HepG2 (cell line): ENCODE measurements around the gene ITIH3. TPM values are rescaled to one million over a fixed set of nuclear protein-coding genes. Genes with fewer than 3 reads are reported as not detected.
A peak's percentile ranks its signal among the peaks of the same experiment; 100 is the strongest.

ENCODE experiments used
- EEA1 ChIP-seq: sonication (generic); formaldehyde crosslinking; IDR thresholded peaks from 2 replicates; pipeline ENCODE4 v1.5.1; 2020; ENCODE audit warnings: mild to moderate bottlenecking, missing genetic modification reagents, borderline replicate concordance
- GABPA ChIP-seq, 2 experiments: IDR thresholded peaks; 2 replicates each; pipeline ENCODE4 v1.6.1; 2011 to 2016; ENCODE audit warnings: low read depth in 2 of 2, low read length in 1 of 2, missing biosample characterization in 1 of 2, missing genetic modification characterization in 1 of 2
- KAT7 ChIP-seq: IDR thresholded peaks from 2 replicates; pipeline ENCODE4 v1.6.1; 2018; ENCODE audit warnings: borderline replicate concordance, missing compliant biosample characterization
- LCORL ChIP-seq, 2 experiments: fragments of 450-650 bp in 1 of 2; sonication (generic) in 1 of 2; formaldehyde crosslinking in 1 of 2; IDR thresholded peaks; 2 replicates each; pipeline versions ENCODE4 v1.5.0 to v1.6.1; 2017 to 2020; ENCODE audit warnings: antibody characterized with exemption in 1 of 2, missing genetic modification reagents in 1 of 2
- MAF1 ChIP-seq: sonication (generic); formaldehyde crosslinking; IDR thresholded peaks from 2 replicates; pipeline ENCODE4 v1.5.0; 2020; ENCODE audit warnings: missing genetic modification reagents, borderline replicate concordance
- SYNCRIP ChIP-seq: fragments of 200-400 bp; formaldehyde crosslinking; IDR thresholded peaks from 2 replicates; pipeline ENCODE4 v1.6.1; 2018; ENCODE audit warnings: mild to moderate bottlenecking, low read depth, low read length; ENCODE audit not compliant: insufficient read depth
- TSC22D2 ChIP-seq: sonication (generic); formaldehyde crosslinking; IDR thresholded peaks from 2 replicates; pipeline ENCODE4 v1.5.1; 2020; ENCODE audit warnings: missing genetic modification reagents, mild to moderate bottlenecking, borderline replicate concordance
- ZMYM2 ChIP-seq: sonication (generic); formaldehyde crosslinking; IDR thresholded peaks from 2 replicates; pipeline ENCODE4 v1.8.0; 2022; ENCODE audit warnings: mild to moderate bottlenecking, missing genetic modification reagents
- ZNF263 ChIP-seq: sonication (generic); formaldehyde crosslinking; IDR thresholded peaks from 2 replicates; pipeline ENCODE4 v1.4.0; 2020; ENCODE audit warnings: missing genetic modification reagents
- ZNF652 ChIP-seq: IDR thresholded peaks from 2 replicates; pipeline ENCODE4 v1.6.1; 2016; ENCODE audit warnings: low read depth, borderline replicate concordance
- polyA plus RNA-seq, 8 experiments: library from polyadenylated mRNA; depleted of rRNA in 3 of 8; stranded (reverse) in 7 of 8; unstranded in 1 of 8; fragments of >200 nt; fragmentation: Illumina TruSeq in 4 of 8; extraction: Trizol in 4 of 8; gene quantifications; 2 replicates each; pipeline versions ENCODE4 v1.2.1 to v1.2.3, GENCODE V29; 2011 to 2016; ENCODE audit warnings: low read depth in 4 of 8, missing spikeins in 1 of 8, mixed read lengths in 1 of 8; ENCODE audit not compliant: insufficient read depth in 1 of 8
- total RNA-seq, 5 experiments: library from RNA; depleted of rRNA; stranded (reverse); fragments of >200 nt; fragmentation: Illumina TruSeq; extraction: Trizol; gene quantifications; 2 replicates each; pipeline ENCODE4 v1.2.3, GENCODE V29; 2016; ENCODE audit warnings: low read depth in 1 of 5
- TF ChIP-seq, protein P1 (sequence below): sonication (generic); formaldehyde crosslinking; IDR thresholded peaks from 2 replicates; pipeline ENCODE4 v1.4.0; 2020; ENCODE audit warnings: low read depth, mild to moderate bottlenecking, missing genetic modification reagents
- TF ChIP-seq, protein P2 (sequence below): sonication (generic); formaldehyde crosslinking; IDR thresholded peaks from 2 replicates; pipeline ENCODE4 v1.5.0; 2020; ENCODE audit warnings: mild to moderate bottlenecking, missing genetic modification reagents
- TF ChIP-seq, protein P3 (sequence below): sonication (generic); formaldehyde crosslinking; IDR thresholded peaks from 2 replicates; pipeline ENCODE4 v1.4.0; 2020; ENCODE audit warnings: missing genetic modification reagents, mild to moderate bottlenecking, borderline replicate concordance
- TF ChIP-seq, protein P4 (sequence below): sonication (generic); formaldehyde crosslinking; IDR thresholded peaks from 2 replicates; pipeline ENCODE4 v1.5.0; 2020; ENCODE audit warnings: missing genetic modification reagents, mild to moderate bottlenecking, borderline replicate concordance
- TF ChIP-seq, protein P5 (sequence below): sonication (generic); formaldehyde crosslinking; IDR thresholded peaks from 2 replicates; pipeline ENCODE4 v1.5.0; 2020; ENCODE audit warnings: missing genetic modification reagents
- TF ChIP-seq, protein P6 (sequence below): sonication (generic); formaldehyde crosslinking; IDR thresholded peaks from 2 replicates; pipeline ENCODE4 v1.4.0; 2020; ENCODE audit warnings: missing genetic modification reagents

The ITIH3 gene
- total and polyA plus RNA-seq, 2 of the 13 experiments (the other 11 are each of a cell fraction or from before 2014, with no cell fraction given), result 105 to 632 TPM

DNA sequence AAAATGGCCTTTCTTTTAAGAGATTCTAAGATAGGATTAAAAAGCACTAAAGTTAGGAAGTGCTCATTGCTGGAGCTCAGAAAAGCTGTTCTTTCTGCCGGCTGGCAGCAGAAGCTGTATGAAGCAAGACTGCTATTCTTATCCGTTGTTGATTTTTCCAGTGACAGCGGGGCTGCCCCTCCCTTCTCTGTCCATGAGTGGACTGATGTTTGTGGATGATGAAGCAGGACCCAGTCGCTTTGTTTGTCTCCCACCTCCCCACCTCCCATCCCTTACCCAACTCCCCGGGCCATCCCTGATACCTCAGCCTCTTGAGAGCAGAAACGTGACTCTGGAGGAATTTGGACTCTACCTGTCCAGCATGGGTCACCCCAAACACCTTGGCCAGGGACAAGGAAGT, 50.6 kb downstream of the ITIH3 start (continued):
- TF ChIP-seq, protein P1, sequence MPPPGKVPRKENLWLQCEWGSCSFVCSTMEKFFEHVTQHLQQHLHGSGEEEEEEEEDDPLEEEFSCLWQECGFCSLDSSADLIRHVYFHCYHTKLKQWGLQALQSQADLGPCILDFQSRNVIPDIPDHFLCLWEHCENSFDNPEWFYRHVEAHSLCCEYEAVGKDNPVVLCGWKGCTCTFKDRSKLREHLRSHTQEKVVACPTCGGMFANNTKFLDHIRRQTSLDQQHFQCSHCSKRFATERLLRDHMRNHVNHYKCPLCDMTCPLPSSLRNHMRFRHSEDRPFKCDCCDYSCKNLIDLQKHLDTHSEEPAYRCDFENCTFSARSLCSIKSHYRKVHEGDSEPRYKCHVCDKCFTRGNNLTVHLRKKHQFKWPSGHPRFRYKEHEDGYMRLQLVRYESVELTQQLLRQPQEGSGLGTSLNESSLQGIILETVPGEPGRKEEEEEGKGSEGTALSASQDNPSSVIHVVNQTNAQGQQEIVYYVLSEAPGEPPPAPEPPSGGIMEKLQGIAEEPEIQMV (CRISPR knock-in tag), result no peak
- TF ChIP-seq, protein P2, sequence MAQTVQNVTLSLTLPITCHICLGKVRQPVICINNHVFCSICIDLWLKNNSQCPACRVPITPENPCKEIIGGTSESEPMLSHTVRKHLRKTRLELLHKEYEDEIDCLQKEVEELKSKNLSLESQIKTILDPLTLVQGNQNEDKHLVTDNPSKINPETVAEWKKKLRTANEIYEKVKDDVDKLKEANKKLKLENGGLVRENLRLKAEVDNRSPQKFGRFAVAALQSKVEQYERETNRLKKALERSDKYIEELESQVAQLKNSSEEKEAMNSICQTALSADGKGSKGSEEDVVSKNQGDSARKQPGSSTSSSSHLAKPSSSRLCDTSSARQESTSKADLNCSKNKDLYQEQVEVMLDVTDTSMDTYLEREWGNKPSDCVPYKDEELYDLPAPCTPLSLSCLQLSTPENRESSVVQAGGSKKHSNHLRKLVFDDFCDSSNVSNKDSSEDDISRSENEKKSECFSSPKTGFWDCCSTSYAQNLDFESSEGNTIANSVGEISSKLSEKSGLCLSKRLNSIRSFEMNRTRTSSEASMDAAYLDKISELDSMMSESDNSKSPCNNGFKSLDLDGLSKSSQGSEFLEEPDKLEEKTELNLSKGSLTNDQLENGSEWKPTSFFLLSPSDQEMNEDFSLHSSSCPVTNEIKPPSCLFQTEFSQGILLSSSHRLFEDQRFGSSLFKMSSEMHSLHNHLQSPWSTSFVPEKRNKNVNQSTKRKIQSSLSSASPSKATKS (CRISPR knock-in tag), result no peak
- TF ChIP-seq LCORL (IDR thresholded peaks at IDR 0.05) (no peak), LCORL (CRISPR knock-in tag; IDR thresholded peaks at IDR 0.05) (peak; percentile 62; the same call in 1 of the 2 replicates), ZNF263 (no peak), SYNCRIP (no peak), GABPA (IDR thresholded peaks at IDR 0.05; ENCODE audit: low read depth, low read length) (no peak), GABPA (CRISPR knock-in tag; IDR thresholded peaks at IDR 0.05; ENCODE audit: low read depth) (no peak), ZMYM2 (CRISPR knock-in tag) (no peak), TSC22D2 (CRISPR knock-in tag) (no peak), MAF1 (CRISPR knock-in tag) (no peak), EEA1 (CRISPR knock-in tag) (no peak), KAT7 (CRISPR knock-in tag) (no peak), ZNF652 (no peak)
- TF ChIP-seq, protein P3, sequence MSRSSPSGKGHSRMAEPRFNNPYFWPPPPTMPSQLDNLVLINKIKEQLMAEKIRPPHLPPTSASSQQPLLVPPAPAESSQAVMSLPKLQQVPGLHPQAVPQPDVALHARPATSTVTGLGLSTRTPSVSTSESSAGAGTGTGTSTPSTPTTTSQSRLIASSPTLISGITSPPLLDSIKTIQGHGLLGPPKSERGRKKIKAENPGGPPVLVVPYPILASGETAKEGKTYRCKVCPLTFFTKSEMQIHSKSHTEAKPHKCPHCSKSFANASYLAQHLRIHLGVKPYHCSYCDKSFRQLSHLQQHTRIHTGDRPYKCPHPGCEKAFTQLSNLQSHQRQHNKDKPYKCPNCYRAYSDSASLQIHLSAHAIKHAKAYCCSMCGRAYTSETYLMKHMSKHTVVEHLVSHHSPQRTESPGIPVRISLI (CRISPR knock-in tag), result no peak
- TF ChIP-seq, protein P4, sequence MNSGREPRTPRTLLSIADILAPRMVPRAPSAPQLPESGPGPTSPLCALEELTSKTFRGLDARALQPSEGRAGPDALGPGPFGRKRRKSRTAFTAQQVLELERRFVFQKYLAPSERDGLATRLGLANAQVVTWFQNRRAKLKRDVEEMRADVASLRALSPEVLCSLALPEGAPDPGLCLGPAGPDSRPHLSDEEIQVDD, result no peak
- TF ChIP-seq, protein P5, sequence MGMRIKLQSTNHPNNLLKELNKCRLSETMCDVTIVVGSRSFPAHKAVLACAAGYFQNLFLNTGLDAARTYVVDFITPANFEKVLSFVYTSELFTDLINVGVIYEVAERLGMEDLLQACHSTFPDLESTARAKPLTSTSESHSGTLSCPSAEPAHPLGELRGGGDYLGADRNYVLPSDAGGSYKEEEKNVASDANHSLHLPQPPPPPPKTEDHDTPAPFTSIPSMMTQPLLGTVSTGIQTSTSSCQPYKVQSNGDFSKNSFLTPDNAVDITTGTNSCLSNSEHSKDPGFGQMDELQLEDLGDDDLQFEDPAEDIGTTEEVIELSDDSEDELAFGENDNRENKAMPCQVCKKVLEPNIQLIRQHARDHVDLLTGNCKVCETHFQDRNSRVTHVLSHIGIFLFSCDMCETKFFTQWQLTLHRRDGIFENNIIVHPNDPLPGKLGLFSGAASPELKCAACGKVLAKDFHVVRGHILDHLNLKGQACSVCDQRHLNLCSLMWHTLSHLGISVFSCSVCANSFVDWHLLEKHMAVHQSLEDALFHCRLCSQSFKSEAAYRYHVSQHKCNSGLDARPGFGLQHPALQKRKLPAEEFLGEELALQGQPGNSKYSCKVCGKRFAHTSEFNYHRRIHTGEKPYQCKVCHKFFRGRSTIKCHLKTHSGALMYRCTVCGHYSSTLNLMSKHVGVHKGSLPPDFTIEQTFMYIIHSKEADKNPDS (CRISPR knock-in tag), result no peak
- TF ChIP-seq, protein P6, sequence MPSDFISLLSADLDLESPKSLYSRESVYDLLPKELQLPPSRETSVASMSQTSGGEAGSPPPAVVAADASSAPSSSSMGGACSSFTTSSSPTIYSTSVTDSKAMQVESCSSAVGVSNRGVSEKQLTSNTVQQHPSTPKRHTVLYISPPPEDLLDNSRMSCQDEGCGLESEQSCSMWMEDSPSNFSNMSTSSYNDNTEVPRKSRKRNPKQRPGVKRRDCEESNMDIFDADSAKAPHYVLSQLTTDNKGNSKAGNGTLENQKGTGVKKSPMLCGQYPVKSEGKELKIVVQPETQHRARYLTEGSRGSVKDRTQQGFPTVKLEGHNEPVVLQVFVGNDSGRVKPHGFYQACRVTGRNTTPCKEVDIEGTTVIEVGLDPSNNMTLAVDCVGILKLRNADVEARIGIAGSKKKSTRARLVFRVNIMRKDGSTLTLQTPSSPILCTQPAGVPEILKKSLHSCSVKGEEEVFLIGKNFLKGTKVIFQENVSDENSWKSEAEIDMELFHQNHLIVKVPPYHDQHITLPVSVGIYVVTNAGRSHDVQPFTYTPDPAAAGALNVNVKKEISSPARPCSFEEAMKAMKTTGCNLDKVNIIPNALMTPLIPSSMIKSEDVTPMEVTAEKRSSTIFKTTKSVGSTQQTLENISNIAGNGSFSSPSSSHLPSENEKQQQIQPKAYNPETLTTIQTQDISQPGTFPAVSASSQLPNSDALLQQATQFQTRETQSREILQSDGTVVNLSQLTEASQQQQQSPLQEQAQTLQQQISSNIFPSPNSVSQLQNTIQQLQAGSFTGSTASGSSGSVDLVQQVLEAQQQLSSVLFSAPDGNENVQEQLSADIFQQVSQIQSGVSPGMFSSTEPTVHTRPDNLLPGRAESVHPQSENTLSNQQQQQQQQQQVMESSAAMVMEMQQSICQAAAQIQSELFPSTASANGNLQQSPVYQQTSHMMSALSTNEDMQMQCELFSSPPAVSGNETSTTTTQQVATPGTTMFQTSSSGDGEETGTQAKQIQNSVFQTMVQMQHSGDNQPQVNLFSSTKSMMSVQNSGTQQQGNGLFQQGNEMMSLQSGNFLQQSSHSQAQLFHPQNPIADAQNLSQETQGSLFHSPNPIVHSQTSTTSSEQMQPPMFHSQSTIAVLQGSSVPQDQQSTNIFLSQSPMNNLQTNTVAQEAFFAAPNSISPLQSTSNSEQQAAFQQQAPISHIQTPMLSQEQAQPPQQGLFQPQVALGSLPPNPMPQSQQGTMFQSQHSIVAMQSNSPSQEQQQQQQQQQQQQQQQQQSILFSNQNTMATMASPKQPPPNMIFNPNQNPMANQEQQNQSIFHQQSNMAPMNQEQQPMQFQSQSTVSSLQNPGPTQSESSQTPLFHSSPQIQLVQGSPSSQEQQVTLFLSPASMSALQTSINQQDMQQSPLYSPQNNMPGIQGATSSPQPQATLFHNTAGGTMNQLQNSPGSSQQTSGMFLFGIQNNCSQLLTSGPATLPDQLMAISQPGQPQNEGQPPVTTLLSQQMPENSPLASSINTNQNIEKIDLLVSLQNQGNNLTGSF (CRISPR knock-in tag), result no peak
